Measurements from ENCODE around the gene DNAH2. TPM values are rescaled to one million over a fixed set of nuclear protein-coding genes. Genes with fewer than 3 reads are reported as not detected.

DNAH2 gene
- total and polyA plus RNA-seq, 2 of the 13 experiments (the other 11 are each of a cell fraction or from before 2014, with no cell fraction given): not detected

GRCh38 chr17:7834957-7835813, 117.6 kb downstream of the DNAH2 start (continued):
- TF ChIP-seq FOXO4 (CRISPR knock-in tag; conservative IDR thresholded peaks at IDR 0.05) (no peak), KLF6 (CRISPR knock-in tag; IDR thresholded peaks at IDR 0.05) (no peak), ZNF263 (CRISPR knock-in tag; IDR thresholded peaks at IDR 0.05) (peak; percentile 45; the same call in 1 of the 2 replicates), ZNF792 (CRISPR knock-in tag; IDR thresholded peaks at IDR 0.05) (no peak), SRSF1 (optimal IDR thresholded peaks at IDR 0.05; ENCODE audit: low read depth, low read length) (peak; percentile 21), FOXP4 (CRISPR knock-in tag; IDR thresholded peaks at IDR 0.05) (peak; percentile 45; the same call in 1 of the 2 replicates), ZNF839 (CRISPR knock-in tag; IDR thresholded peaks at IDR 0.05; ENCODE audit: borderline replicate concordance) (no peak), HCFC1 (IDR thresholded peaks at IDR 0.05; ENCODE audit: low read depth, low read length) (no peak), HNF1A (IDR thresholded peaks at IDR 0.05; ENCODE audit: low read depth) (0 out of 2 replicates have a peak, but pooled peaks have one; percentile 11), HNF1A (CRISPR knock-in tag; IDR thresholded peaks at IDR 0.05; ENCODE audit: borderline replicate concordance) (no peak), ZNF687 (CRISPR knock-in tag; IDR thresholded peaks at IDR 0.05) (peak; percentile 52), NCOA2 (CRISPR knock-in tag; IDR thresholded peaks at IDR 0.05) (no peak), ATF4 (CRISPR knock-in tag; IDR thresholded peaks at IDR 0.05) (no peak)
